PC-9 (cell line): ENCODE results near the gene AKAP13.

Experiments
- EZH2 ChIP-seq: fragments of 200-600 bp; sonication (generic); IDR thresholded peaks from 2 replicates; pipeline ENCODE4 v1.8.0; 2017; ENCODE audit warnings: antibody characterized with exemption, low read depth
- TF ChIP-seq, protein P1 (sequence below): fragments of 200-600 bp; sonication (generic); conservative IDR thresholded peaks from 2 replicates; pipeline ENCODE4 v1.6.1; 2017; ENCODE audit warnings: mixed run types, antibody characterized with exemption, mild to moderate bottlenecking, moderate library complexity

DNA sequence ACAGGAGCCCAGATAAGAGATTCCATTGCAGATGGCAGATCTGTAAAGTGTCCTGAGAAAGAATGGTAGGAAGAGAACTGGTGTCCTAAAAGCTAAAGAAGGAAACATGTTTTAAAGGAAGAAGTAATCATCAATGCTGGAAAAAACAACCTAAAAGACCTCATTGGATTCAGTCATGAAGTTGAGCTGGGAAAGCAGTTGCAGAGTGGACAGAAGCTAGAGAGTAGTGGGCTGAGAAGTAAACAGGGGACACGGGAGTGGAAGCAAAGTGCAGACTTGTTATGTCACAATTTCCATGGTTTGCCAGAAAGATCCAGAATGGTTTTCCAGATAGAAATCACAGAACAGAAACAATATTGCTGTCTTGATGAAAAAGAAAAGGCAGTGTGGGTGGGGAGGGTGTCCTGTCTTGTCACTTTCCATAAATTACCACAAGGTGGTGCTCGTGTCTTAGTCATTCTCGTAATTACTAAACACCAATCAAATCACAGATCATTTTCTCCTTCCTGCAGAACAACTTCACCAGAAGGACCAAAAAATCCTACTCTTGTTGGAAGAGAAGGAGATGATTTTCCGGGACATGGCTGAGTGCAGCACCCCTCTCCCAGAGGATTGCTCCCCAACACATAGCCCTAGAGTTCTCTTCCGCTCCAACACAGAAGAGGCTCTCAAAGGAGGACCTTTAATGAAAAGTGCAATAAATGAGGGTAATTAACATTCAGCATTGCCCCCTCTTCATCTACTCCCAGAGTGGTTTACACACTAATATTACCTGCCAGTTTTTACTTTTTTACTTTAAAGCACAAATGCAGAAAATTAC, 349.8 kb downstream of the AKAP13 start:
- TF ChIP-seq, protein P1, sequence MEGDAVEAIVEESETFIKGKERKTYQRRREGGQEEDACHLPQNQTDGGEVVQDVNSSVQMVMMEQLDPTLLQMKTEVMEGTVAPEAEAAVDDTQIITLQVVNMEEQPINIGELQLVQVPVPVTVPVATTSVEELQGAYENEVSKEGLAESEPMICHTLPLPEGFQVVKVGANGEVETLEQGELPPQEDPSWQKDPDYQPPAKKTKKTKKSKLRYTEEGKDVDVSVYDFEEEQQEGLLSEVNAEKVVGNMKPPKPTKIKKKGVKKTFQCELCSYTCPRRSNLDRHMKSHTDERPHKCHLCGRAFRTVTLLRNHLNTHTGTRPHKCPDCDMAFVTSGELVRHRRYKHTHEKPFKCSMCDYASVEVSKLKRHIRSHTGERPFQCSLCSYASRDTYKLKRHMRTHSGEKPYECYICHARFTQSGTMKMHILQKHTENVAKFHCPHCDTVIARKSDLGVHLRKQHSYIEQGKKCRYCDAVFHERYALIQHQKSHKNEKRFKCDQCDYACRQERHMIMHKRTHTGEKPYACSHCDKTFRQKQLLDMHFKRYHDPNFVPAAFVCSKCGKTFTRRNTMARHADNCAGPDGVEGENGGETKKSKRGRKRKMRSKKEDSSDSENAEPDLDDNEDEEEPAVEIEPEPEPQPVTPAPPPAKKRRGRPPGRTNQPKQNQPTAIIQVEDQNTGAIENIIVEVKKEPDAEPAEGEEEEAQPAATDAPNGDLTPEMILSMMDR: peak; percentile 84
- TF ChIP-seq EZH2: no peak
